ENCODE results near the gene GPBP1.

GPBP1 gene

DNA sequence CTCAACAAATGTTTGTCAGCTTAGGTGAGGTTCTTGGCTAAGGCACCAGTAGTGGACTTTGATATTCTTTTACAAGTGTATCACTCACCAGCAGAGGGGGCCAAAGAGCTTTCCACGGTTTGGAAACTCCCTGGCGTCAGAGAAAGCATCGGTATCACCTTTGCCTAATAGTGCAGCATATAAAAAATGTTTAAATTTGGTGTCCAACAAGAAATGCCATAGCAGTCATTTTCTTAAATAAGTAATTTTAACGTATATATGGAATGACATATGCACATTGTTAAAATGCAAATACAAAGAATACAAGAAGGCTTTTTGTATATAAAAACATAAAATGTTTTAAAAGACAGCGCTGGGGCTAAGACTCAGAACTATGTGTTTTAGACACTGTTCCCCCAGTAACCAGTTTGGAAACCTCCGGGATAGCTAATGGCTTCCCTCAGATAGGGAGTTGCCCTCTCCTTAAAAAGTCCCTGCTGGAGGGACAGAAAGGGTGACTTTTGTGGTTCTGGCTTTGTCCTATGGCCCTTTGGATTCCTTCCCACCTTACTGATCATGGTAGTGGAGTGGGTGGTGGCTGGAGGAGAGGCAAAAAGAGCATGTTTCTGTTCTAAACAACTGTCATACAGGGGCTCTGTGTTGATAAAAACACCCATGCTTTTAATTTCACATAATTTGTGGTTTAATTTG is 124.6 kb downstream of the GPBP1 start:
- no peaks in the 10 kb centered on the region for H3K27me3 ChIP-seq
- peak; percentile 90 for TF ChIP-seq CTCF (IDR thresholded peaks at IDR 0.05; ENCODE audit: low read depth, low read length)
- no peaks in the 10 kb centered on the region for H3K9me3 ChIP-seq
- no peaks in the 10 kb centered on the region for H3K36me3 ChIP-seq
- peaks cover 3% of the 10 kb centered on the region for H3K4me1 ChIP-seq
- DNase-seq = peak; percentile 91
- peak overlapping the region; percentile 32 for H3K4me3 ChIP-seq (ENCODE audit: low read depth, low read length)

- H3K36me3 ChIP-seq = no peaks in the 10 kb centered on the region
- no peaks in the 10 kb centered on the region for H3K9me3 ChIP-seq
- H3K4me3 ChIP-seq (ENCODE audit: low read depth, low read length) = peak overlapping the region; percentile 32; the same call in 1 of the 2 replicates
- H3K4me1 ChIP-seq = peaks cover 3% of the 10 kb centered on the region
- TF ChIP-seq CTCF (IDR thresholded peaks at IDR 0.05; ENCODE audit: low read depth, low read length) = peak; percentile 71
- DNase-seq = peak; percentile 50
- no peaks in the 10 kb centered on the region for H3K27me3 ChIP-seq
Measured at GRCh38 chr5:57298985-57299491, 125.2 kb downstream of the GPBP1 start.

DNA sequence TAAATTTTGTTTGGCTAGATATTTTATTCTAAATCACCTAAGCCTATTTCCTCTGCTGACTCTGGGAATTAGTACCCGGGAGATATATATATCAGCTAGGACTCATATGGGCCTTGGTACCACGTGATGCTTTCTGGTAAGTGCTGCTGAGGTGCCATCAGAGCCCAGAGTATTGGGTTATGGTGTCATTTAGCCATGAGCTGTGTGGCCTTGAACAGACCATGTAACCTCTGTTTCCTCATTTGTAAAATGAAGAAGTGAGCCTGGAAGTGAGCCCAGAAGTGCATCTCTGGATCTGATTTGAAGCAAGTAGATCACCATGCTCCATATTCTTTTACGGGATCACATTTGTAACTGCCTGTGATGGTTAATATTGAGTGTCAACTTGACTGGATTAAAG is 126.1 kb downstream of the GPBP1 start:
- DNase-seq = no peak
- H3K4me1 ChIP-seq = peaks cover 3% of the 10 kb centered on the region
- no peak overlapping the region for H3K4me3 ChIP-seq (ENCODE audit: low read depth, low read length)
- no peaks in the 10 kb centered on the region for H3K9me3 ChIP-seq
- H3K27me3 ChIP-seq = no peaks in the 10 kb centered on the region
- no peaks in the 10 kb centered on the region for H3K36me3 ChIP-seq
- TF ChIP-seq CTCF (IDR thresholded peaks at IDR 0.05; ENCODE audit: low read depth, low read length) = no peak

DNA sequence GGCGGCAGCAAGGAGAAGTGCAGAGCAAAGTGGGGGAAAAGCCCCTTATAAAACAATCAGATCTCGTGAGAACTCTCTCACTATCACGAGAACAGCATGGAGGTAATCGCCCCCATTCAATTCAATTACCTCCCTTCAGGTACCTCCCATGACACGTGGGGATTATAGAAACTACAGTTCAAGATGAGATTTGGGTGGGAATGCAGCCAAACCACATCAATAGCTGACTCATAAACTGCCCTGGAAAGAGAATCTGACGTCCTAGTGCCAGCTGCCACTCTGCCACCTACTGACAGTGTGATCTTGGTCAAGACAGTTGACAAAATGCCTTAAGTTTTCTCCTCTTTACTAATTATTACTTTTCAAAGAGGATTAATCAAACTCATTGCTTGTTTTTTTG is 128.3 kb downstream of the GPBP1 start:
- no peak for DNase-seq
- Histone ChIP-seq H3K4me1 (peaks cover 3% of the 10 kb centered on the region), H3K4me3 (ENCODE audit: low read depth, low read length) (no peak overlapping the region), H3K9me3 (no peaks in the 10 kb centered on the region), H3K27me3 (no peaks in the 10 kb centered on the region), H3K36me3 (no peaks in the 10 kb centered on the region)
- TF ChIP-seq CTCF (IDR thresholded peaks at IDR 0.05; ENCODE audit: low read depth, low read length) = no peak

GRCh38 chr5:57302643-57303042 is 128.8 kb downstream of the GPBP1 start:
- Histone ChIP-seq H3K4me1 (peaks cover 3% of the 10 kb centered on the region), H3K27me3 (no peaks in the 10 kb centered on the region)
- DNase-seq = no peak

More at GRCh38 chr5:57302643-57303042, 128.8 kb downstream of the GPBP1 start:
- TF ChIP-seq CTCF (IDR thresholded peaks at IDR 0.05; ENCODE audit: low read depth, low read length) = no peak
- Histone ChIP-seq H3K9me3 (no peaks in the 10 kb centered on the region), H3K36me3 (no peaks in the 10 kb centered on the region), H3K4me3 (ENCODE audit: low read depth, low read length) (no peak overlapping the region)
